Colonic mucosa (tissue), 4 donors: ENCODE measurements around the gene SH2D1B. TPM values are rescaled to one million over a fixed set of nuclear protein-coding genes. Genes with fewer than 3 reads are reported as not detected.
"Not testable (repeated sequence)": the region's sequence is repeated elsewhere in the genome, so short reads cannot be mapped to it uniquely, and the experiment has no call there.

ENCODE experiments used
- DNase-seq: peaks from one replicate; pipeline ENCODE4 v3.0.0-alpha.2; 2020
- H3K27ac ChIP-seq: fragments of 200-600 bp; one replicate; pipeline ENCODE4 v1.8.0; 2021
- H3K27me3 ChIP-seq: fragments of 200-600 bp; one replicate; pipeline ENCODE4 v1.8.0; 2021
- H3K36me3 ChIP-seq: fragments of 200-600 bp; one replicate; pipeline ENCODE4 v1.8.0; 2021
- H3K4me1 ChIP-seq: fragments of 200-600 bp; one replicate; pipeline ENCODE4 v1.8.0; 2021; ENCODE audit warnings: mild to moderate bottlenecking
- H3K4me3 ChIP-seq: fragments of 200-600 bp; one replicate; pipeline ENCODE4 v1.8.0; 2021
- H3K9ac ChIP-seq, 2 donors: one replicate each; pipeline ENCODE4 v1.7.0; 2013; ENCODE audit warnings: control low read depth in 2 of 2, low read depth in 2 of 2, low read length in 2 of 2
- H3K9me3 ChIP-seq: fragments of 200-600 bp; one replicate; pipeline ENCODE4 v1.8.0; 2021
- intact Hi-C: fragments of 100-400 bp; cut with DNase I; formaldehyde crosslinking; loops from one replicate; pipeline ENCODE4 v1.14.1; 2022
- total RNA-seq, 2 donors: library from RNA; stranded (reverse); fragmentation: NEBNext Ultra II Directional in 1 of 2; extraction: Animal tissue kit (Norgen Biotek cat#: 25700) in 1 of 2; gene quantifications; one replicate each; pipeline ENCODE4 v1.2.1, GENCODE V29; 2021
- TF ChIP-seq, protein P1 (sequence below): fragments of 200-600 bp; IDR thresholded peaks from one replicate; pipeline ENCODE4 v1.8.0; 2022; ENCODE audit warnings: antibody characterized with exemption, mild to moderate bottlenecking
- donor health status: healthy.
- donor health status: DM: no; HTN: no; CAD: no.
- donor health status: DM: no; HTN: no; CAD: no.

Gene SH2D1B
- total RNA-seq, 2 donors from 2014 or later: 0.27 to 0.69 TPM

DNA sequence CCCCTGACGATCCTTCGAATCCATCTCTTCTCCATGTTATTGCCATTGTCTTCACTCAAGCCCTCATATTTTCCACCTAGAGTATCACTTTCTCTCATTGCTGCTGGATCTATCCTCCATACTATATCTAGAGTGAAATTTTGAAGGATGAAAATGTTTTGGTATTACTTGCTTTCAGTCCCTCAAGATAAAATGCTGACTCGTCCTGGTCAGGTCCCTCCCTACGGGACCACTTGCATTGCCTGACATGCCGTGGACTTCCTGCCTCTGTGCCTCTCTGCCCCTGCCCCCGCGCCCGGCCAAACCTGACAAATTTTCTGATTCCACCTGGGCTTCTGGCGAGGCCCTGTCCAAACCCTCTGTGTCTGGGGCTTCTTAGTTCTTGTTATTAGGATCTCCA lies 58.9 kb downstream of the SH2D1B start:
- Histone ChIP-seq H3K9me3 (no peaks in the 10 kb centered on the region), H3K4me1 (no peaks in the 10 kb centered on the region), H3K36me3 (no peaks in the 10 kb centered on the region), H3K9ac (no peak overlapping the region), H3K27me3 (no peaks in the 10 kb centered on the region), H3K4me3 (no peak overlapping the region), H3K27ac (no peak overlapping the region)
- DNase-seq: no peak
- TF ChIP-seq, protein P1, sequence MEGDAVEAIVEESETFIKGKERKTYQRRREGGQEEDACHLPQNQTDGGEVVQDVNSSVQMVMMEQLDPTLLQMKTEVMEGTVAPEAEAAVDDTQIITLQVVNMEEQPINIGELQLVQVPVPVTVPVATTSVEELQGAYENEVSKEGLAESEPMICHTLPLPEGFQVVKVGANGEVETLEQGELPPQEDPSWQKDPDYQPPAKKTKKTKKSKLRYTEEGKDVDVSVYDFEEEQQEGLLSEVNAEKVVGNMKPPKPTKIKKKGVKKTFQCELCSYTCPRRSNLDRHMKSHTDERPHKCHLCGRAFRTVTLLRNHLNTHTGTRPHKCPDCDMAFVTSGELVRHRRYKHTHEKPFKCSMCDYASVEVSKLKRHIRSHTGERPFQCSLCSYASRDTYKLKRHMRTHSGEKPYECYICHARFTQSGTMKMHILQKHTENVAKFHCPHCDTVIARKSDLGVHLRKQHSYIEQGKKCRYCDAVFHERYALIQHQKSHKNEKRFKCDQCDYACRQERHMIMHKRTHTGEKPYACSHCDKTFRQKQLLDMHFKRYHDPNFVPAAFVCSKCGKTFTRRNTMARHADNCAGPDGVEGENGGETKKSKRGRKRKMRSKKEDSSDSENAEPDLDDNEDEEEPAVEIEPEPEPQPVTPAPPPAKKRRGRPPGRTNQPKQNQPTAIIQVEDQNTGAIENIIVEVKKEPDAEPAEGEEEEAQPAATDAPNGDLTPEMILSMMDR: no peak
- intact Hi-C loops: loop anchor here (5.0 kb wide), 1 partner anchor 39 kb away; no protein-coding TSS in a partner anchor

DNA sequence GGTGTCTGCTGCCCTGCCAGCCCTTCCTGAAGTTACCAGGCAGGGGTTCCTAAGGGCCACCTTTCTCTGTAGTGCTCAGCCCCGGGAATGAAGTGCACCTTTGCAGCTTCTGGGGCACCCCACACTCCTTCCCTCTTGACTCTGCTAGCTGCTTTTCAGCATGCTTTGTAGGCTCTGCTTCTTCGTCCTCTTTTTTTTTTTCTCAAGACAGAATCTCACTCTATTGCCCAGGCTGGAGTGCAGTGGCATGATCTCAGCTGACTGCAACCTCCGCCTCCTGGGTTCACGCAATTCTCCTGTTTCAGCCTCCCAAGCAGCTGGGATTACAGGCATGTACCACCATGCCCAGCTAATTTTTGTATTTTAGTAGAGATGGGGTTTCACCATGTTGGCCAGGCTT lies 60.1 kb downstream of the SH2D1B start:
- not testable (repeated sequence) for H3K4me1 ChIP-seq, H3K27ac ChIP-seq, H3K9ac ChIP-seq, H3K9me3 ChIP-seq, DNase-seq, H3K27me3 ChIP-seq, H3K4me3 ChIP-seq, H3K36me3 ChIP-seq
- intact Hi-C loops: loop anchor here (5.0 kb wide), 1 partner anchor 40 kb away; no protein-coding TSS in a partner anchor

DNA sequence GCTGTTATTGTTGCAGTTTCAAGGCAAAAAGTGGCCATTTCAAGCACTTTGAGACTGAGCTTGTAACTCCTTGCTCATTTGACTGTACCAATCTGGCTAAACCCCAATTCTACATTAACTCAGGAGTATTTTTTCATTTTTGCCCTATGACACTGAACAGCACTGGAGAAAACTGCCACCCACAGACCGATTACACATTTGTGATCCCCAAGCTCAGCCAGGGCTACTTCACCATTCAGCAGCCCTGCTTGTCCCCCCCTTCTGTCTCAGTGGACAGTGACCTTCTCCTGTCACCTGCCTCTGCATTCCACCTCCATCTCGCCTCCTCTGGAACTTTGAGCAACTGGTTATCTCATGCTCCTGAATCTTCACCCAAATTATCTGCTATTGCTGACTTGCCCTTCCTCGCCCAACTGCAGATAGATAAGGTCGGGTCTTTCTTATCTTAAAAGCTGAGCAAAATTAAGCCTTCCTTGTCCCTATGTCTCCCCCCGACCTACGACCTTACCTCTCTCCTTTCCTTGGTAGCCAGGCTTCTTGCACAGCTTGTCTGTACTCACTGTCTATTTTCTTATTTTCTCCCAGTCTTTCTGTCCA lies 60.6 kb downstream of the SH2D1B start:
- intact Hi-C loops: loop anchor here (5.0 kb wide), 1 partner anchor 41 kb away; no protein-coding TSS in a partner anchor
- no peak overlapping the region for H3K9ac ChIP-seq
- H3K27me3 ChIP-seq: no peaks in the 10 kb centered on the region
- TF ChIP-seq, protein P1: no peak
- H3K4me1 ChIP-seq: no peaks in the 10 kb centered on the region
- H3K9me3 ChIP-seq: no peaks in the 10 kb centered on the region
- DNase-seq: no peak
- H3K36me3 ChIP-seq: no peaks in the 10 kb centered on the region
- no peak overlapping the region for H3K27ac ChIP-seq
- H3K4me3 ChIP-seq: no peak overlapping the region

DNA sequence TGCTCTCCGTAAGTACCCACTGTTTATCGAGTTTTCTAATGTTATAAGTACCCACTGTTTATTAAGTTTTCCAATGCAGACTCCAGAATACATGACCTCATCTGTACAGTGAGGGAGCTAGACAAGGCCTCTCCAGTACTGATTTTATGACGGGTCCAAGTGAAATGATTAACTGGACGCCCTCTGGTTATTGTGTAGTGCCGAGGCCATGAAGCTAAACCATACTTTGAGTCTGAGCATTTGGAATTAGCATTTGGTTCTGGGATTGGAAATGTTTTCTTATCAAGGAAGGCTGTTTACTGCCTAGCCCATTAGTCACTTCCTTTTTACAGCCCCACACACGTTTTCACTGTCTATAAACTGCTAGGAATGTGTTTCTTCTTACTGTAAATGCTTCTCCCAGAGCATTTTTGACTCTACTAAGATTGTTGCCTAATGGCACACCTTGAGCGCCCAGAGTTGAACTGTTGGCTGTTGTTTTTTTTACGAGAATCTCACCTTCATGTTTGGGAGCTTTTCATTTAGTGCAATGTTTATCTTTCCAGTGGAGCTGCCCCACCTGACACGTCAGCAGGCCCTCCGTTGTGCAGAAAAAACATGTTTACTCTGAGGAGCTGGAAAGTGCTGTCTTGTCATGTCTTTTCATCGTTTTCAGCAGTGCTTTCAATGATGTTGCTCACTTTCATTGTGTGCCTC lies 62.2 kb downstream of the SH2D1B start:
- H3K27ac ChIP-seq: peak overlapping the region; percentile 34
- TF ChIP-seq, protein P1: no peak
- DNase-seq: peak; percentile 54

DNA sequence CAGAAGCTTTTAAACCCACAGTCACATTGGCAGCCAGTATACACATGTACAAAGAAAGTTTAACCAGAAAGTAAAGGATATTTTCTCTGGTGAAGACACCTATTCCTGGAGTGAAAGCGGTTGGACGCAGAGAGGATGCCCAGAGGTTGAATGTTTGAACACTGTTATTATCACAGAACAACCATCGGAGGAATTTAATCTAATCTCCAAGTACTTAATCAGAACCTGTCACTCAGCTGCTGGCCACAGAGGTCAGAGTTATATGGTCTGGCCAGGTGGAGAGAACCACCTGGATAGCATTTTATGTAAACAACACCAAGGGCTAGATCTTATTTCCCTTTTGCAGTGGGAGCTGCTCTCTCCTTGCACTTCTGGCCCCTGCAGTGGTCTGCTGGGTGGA lies 64.7 kb downstream of the SH2D1B start:
- Histone ChIP-seq H3K4me3 (no peak overlapping the region), H3K9ac (no peak overlapping the region), H3K27me3 (no peaks in the 10 kb centered on the region), H3K36me3 (no peaks in the 10 kb centered on the region), H3K27ac (no peak overlapping the region), H3K9me3 (no peaks in the 10 kb centered on the region), H3K4me1 (no peaks in the 10 kb centered on the region)
- intact Hi-C loops: no loop called here
- TF ChIP-seq, protein P1: no peak
- no peak for DNase-seq

More for the DNA sequence above, 62.2 kb downstream of the SH2D1B start:
- intact Hi-C loops: loop anchor here (5.0 kb wide), 1 partner anchor 43 kb away; no protein-coding TSS in a partner anchor
- Histone ChIP-seq H3K4me1 (no peaks in the 10 kb centered on the region), H3K36me3 (no peaks in the 10 kb centered on the region), H3K9ac (peak overlapping the region in 1 of 2 donors; percentile 40), H3K27me3 (no peaks in the 10 kb centered on the region), H3K9me3 (no peaks in the 10 kb centered on the region), H3K4me3 (no peak overlapping the region)

Other genes with a start within 250 kb of the SH2D1B start
- gene SPATA46, start 35.3 kb downstream of the SH2D1B start, total RNA-seq: not detected
- gene C1orf226, start 30.4 kb downstream of the SH2D1B start, total RNA-seq: 10 to 100 TPM; 26.9 to 54.0 TPM
- 10 to 100 TPM; 52.1 to 59.0 TPM for gene UHMK1, start 85.7 kb upstream of the SH2D1B start, total RNA-seq
- 100 to 1,000 TPM in 1 of 2 donors, 10 to 100 TPM in 1; 79.5 to 144 TPM for gene UAP1, start 149.6 kb upstream of the SH2D1B start, total RNA-seq
- 10 to 100 TPM in 1 of 2 donors, 1 to 10 TPM in 1; 7.6 to 26.5 TPM for gene DDR2, start 220.3 kb upstream of the SH2D1B start, total RNA-seq